ENCODE measurements around the gene BSN. TPM values are rescaled to one million over a fixed set of nuclear protein-coding genes. Genes with fewer than 3 reads are reported as not detected.

Gene BSN
- total RNA-seq, 1 experiment from 2014 or later = 0.87 TPM

DNA sequence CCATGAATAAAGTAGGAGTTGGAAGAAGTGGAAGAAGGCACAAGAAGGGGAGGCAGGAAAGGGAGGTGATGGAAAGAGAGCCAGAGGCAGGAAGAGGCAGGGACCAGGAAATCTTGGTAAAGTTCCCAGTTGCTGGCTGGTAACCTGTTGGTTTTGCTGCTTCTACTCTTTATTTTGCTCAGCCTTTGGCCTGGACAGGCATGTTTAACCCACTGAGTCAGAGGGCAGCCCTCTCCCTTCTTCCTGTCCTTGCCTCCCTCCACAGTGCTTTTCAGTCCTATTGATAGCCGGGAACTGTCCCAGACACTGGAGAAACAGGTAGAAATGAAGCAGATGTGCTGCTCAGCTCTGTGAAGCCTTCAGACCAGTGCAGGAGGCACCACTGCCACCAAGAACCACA is 76.5 kb downstream of the BSN start:
- no peak for ATAC-seq
- intact Hi-C loops (cut with micrococcal nuclease; ENCODE audit: unreplicated experiment) = no loop called here

DNA sequence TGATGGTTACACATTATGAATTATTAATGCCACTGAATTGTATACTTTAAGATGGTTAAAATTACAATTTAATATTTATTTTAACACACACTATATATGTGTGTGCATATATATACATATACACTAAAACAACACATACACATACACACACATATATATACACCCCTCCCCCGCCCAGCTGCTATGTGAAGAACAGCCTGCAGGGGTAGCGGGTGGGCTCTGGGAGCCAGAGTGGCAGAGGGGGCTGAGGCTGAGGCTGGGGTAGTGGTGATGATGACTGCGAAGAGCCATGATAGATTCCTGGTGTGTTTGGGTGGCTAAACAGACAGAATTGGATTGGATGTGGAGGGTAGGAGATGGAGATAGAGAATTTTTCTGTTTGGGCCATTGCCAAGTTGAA is 80.5 kb downstream of the BSN start:
- ATAC-seq (no peak), DNase-seq (ENCODE audit: low read depth, low spot score) (no peak)
- H3K27me3 ChIP-seq (ENCODE audit: control insufficient read depth, insufficient read depth, low read length) = no peaks in the 10 kb centered on the region
- intact Hi-C loops (cut with micrococcal nuclease; ENCODE audit: unreplicated experiment) (no loop called here), in situ Hi-C loops (cut with HindIII; ENCODE audit: low pct_unique_long_range_greater_than_20kb, low sequenced_read_pairs) (no loop called here)
- ChIA-PET POLR2A (no interaction called here), CTCF (no interaction called here)
- no TSS peak for BruUV-seq (replicated peaks)
- no peak overlapping the region for H3K4me3 ChIP-seq (ENCODE audit: low read depth in 2 of 2, low read length in 2 of 2)
- TF ChIP-seq, protein P1, sequence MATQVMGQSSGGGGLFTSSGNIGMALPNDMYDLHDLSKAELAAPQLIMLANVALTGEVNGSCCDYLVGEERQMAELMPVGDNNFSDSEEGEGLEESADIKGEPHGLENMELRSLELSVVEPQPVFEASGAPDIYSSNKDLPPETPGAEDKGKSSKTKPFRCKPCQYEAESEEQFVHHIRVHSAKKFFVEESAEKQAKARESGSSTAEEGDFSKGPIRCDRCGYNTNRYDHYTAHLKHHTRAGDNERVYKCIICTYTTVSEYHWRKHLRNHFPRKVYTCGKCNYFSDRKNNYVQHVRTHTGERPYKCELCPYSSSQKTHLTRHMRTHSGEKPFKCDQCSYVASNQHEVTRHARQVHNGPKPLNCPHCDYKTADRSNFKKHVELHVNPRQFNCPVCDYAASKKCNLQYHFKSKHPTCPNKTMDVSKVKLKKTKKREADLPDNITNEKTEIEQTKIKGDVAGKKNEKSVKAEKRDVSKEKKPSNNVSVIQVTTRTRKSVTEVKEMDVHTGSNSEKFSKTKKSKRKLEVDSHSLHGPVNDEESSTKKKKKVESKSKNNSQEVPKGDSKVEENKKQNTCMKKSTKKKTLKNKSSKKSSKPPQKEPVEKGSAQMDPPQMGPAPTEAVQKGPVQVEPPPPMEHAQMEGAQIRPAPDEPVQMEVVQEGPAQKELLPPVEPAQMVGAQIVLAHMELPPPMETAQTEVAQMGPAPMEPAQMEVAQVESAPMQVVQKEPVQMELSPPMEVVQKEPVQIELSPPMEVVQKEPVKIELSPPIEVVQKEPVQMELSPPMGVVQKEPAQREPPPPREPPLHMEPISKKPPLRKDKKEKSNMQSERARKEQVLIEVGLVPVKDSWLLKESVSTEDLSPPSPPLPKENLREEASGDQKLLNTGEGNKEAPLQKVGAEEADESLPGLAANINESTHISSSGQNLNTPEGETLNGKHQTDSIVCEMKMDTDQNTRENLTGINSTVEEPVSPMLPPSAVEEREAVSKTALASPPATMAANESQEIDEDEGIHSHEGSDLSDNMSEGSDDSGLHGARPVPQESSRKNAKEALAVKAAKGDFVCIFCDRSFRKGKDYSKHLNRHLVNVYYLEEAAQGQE (IDR thresholded peaks at IDR 0.05; ENCODE audit: insufficient read depth in 1 of 2, low read depth in 2 of 2, low read length in 1 of 2) = no peak
- TF ChIP-seq POLR2AphosphoS5 (IDR thresholded peaks at IDR 0.05; ENCODE audit: low read depth, low read length) = no peak
- TF ChIP-seq, protein P2, sequence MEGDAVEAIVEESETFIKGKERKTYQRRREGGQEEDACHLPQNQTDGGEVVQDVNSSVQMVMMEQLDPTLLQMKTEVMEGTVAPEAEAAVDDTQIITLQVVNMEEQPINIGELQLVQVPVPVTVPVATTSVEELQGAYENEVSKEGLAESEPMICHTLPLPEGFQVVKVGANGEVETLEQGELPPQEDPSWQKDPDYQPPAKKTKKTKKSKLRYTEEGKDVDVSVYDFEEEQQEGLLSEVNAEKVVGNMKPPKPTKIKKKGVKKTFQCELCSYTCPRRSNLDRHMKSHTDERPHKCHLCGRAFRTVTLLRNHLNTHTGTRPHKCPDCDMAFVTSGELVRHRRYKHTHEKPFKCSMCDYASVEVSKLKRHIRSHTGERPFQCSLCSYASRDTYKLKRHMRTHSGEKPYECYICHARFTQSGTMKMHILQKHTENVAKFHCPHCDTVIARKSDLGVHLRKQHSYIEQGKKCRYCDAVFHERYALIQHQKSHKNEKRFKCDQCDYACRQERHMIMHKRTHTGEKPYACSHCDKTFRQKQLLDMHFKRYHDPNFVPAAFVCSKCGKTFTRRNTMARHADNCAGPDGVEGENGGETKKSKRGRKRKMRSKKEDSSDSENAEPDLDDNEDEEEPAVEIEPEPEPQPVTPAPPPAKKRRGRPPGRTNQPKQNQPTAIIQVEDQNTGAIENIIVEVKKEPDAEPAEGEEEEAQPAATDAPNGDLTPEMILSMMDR (IDR thresholded peaks at IDR 0.05) = no peak
- TF ChIP-seq TCF7L2 (IDR thresholded peaks at IDR 0.05; ENCODE audit: low read depth, low read length) = no peak
- TF ChIP-seq SIN3A (IDR thresholded peaks at IDR 0.05; ENCODE audit: borderline replicate concordance, insufficient read depth, low read depth, low read length) = no peak
- no peaks in the 10 kb centered on the region for H3K9me3 ChIP-seq (ENCODE audit: control insufficient read depth, insufficient read depth, low read depth, low read length)
- no peaks in the 10 kb centered on the region for H3K36me3 ChIP-seq (ENCODE audit: control insufficient read depth, insufficient read depth, low read length)
- H3K4me1 ChIP-seq (ENCODE audit: control insufficient read depth, insufficient read depth, low read length) = no peaks in the 10 kb centered on the region
- no peak overlapping the region for H3K27ac ChIP-seq (ENCODE audit: low read length)

More for the DNA sequence above, 76.5 kb downstream of the BSN start:
- H3K27ac ChIP-seq (ENCODE audit: low read length) = no peak overlapping the region
- in situ Hi-C loops (cut with HindIII; ENCODE audit: low pct_unique_long_range_greater_than_20kb, low sequenced_read_pairs) = no loop called here
- TF ChIP-seq TCF7L2 (IDR thresholded peaks at IDR 0.05; ENCODE audit: low read depth, low read length) = no peak
- no peak for TF ChIP-seq SIN3A (IDR thresholded peaks at IDR 0.05; ENCODE audit: borderline replicate concordance, insufficient read depth, low read depth, low read length)
- TF ChIP-seq, protein P1 (IDR thresholded peaks at IDR 0.05; ENCODE audit: insufficient read depth in 1 of 2, low read depth in 2 of 2, low read length in 1 of 2) = no peak
- TF ChIP-seq POLR2AphosphoS5 (IDR thresholded peaks at IDR 0.05; ENCODE audit: low read depth, low read length) = no peak
- ChIA-PET CTCF (no interaction called here), POLR2A (no interaction called here)
- H3K36me3 ChIP-seq (ENCODE audit: control insufficient read depth, insufficient read depth, low read length) = no peaks in the 10 kb centered on the region
- H3K4me1 ChIP-seq (ENCODE audit: control insufficient read depth, insufficient read depth, low read length) = no peaks in the 10 kb centered on the region
- no peak overlapping the region for H3K4me3 ChIP-seq (ENCODE audit: low read depth in 2 of 2, low read length in 2 of 2)
- BruUV-seq (replicated peaks) = no TSS peak
- no peaks in the 10 kb centered on the region for H3K27me3 ChIP-seq (ENCODE audit: control insufficient read depth, insufficient read depth, low read length)
- H3K9me3 ChIP-seq (ENCODE audit: control insufficient read depth, insufficient read depth, low read depth, low read length) = no peaks in the 10 kb centered on the region
- no peak for DNase-seq (ENCODE audit: low read depth, low spot score)
